HCT116 (cell line): ENCODE measurements around the gene PRRX1. TPM values are rescaled to one million over a fixed set of nuclear protein-coding genes. Genes with fewer than 3 reads are reported as not detected.

Experiments
- ATAC-seq: fragments of 200-7000 bp; cut with Tn5 transposase; 2 replicates; pipeline ENCODE4 v1.9.1; 2020; ENCODE audit warnings: mild to moderate bottlenecking, moderate library complexity
- BruUV-seq: library from RNA; stranded (reverse); fragments of 400-500 nt; replicated peaks from 2 replicates; lab custom pipeline; 2021; lab: Mats Ljungman, UMichigan
- CTCF ChIA-PET: fragments of 300-600 bp; sonication (Branson Sonifier 250); formaldehyde crosslinking; loops from one replicate; lab custom pipeline; 2021; ENCODE audit warnings: antibody characterized with exemption; lab: Charles Lee
- POLR2A ChIA-PET: fragments of 300-600, 350-600 bp; sonication (Branson Sonifier 250); formaldehyde crosslinking; loops from one replicate; lab custom pipeline; 2021; ENCODE audit warnings: antibody characterized with exemption; lab: Charles Lee
- RAD21 ChIA-PET, 2 experiments: fragments of 300-600 bp; sonication (Branson Sonifier 250); formaldehyde crosslinking; loops; one replicate each; lab custom pipeline; 2023; ENCODE audit warnings: low total read pairs in 2 of 2; ENCODE audit not compliant: uncharacterized antibody in 2 of 2, unreplicated experiment in 2 of 2, low non-redundant PET in 1 of 2; lab: Charles Lee
- DNase-seq: peaks from one replicate; pipeline ENCODE4 v3.0.0-alpha.2; 2010; ENCODE audit warnings: low read depth, low spot score
- H2AFZ ChIP-seq: fragments of 200-600 bp; shearing (Covaris generic), sonication (generic); 2 replicates; pipeline ENCODE4 v1.6.1; 2017; ENCODE audit warnings: low read depth, mixed run types, mixed read lengths, antibody characterized with exemption, low read length; ENCODE audit not compliant: poor library complexity, severe bottlenecking
- H3K27ac ChIP-seq: 2 replicates; pipeline ENCODE4 v1.5.1; 2012; ENCODE audit warnings: low read depth, low read length
- H3K27me3 ChIP-seq: fragments of 200-600 bp; sonication (generic); 2 replicates; pipeline ENCODE4 v1.6.1; 2016; ENCODE audit warnings: mixed run types, low read length, mixed read lengths; ENCODE audit not compliant: insufficient read depth
- H3K36me3 ChIP-seq, 2 experiments: fragments of 200-500 bp in 1 of 2; fragments of 200-600 bp in 1 of 2; sonication (Bioruptor generic) in 1 of 2; sonication (generic) in 1 of 2; 2 replicates each; pipeline versions ENCODE4 v1.5.1 to v1.6.1; 2014 to 2016; ENCODE audit warnings: low read length in 2 of 2, inconsistent platforms in 1 of 2, mixed read lengths in 1 of 2, mixed run types in 1 of 2; ENCODE audit not compliant: insufficient read depth in 2 of 2, control insufficient read depth in 1 of 2
- H3K4me1 ChIP-seq, 2 experiments: fragments of 200-600 bp in 1 of 2; sonication (generic) in 1 of 2; 2 replicates each; pipeline versions ENCODE4 v1.5.1 to v1.6.1; 2012 to 2017; ENCODE audit warnings: low read length in 2 of 2, inconsistent platforms in 1 of 2, mild to moderate bottlenecking in 1 of 2, mixed read lengths in 1 of 2, mixed run types in 1 of 2, moderate library complexity in 1 of 2; ENCODE audit not compliant: insufficient read depth in 2 of 2, control insufficient read depth in 1 of 2
- H3K4me2 ChIP-seq: fragments of 200-600 bp; sonication (generic); 2 replicates; pipeline ENCODE4 v1.6.1; 2017; ENCODE audit warnings: mixed run types, low read length, mixed read lengths
- H3K4me3 ChIP-seq, 2 experiments: fragments of 200-600 bp in 1 of 2; sonication (generic) in 1 of 2; replicated peaks in 1 of 2; 2 replicates each; pipeline ENCODE4 v1.5.1; 2011 to 2016; ENCODE audit warnings: low read length in 2 of 2, control low read depth in 1 of 2, low read depth in 1 of 2, mild to moderate bottlenecking in 1 of 2, mixed read lengths in 1 of 2, mixed run types in 1 of 2
- H3K79me2 ChIP-seq: fragments of 200-600 bp; sonication (generic); 2 replicates; pipeline ENCODE4 v1.6.1; 2017; ENCODE audit warnings: mild to moderate bottlenecking, mixed run types, low read length, moderate library complexity, mixed read lengths; ENCODE audit not compliant: insufficient read depth
- H3K9ac ChIP-seq: fragments of 200-600 bp; sonication (generic); 2 replicates; pipeline ENCODE4 v1.6.1; 2016; ENCODE audit warnings: low read length, mixed read lengths
- H3K9me2 ChIP-seq: fragments of 200-600 bp; sonication (generic), shearing (Covaris generic); 2 replicates; pipeline ENCODE4 v1.6.1; 2017; ENCODE audit warnings: mixed run types, mild to moderate bottlenecking, moderate library complexity; ENCODE audit not compliant: insufficient read depth
- H3K9me3 ChIP-seq, 2 experiments: fragments of 200-500 bp in 1 of 2; fragments of 200-600 bp in 1 of 2; sonication (Bioruptor generic) in 1 of 2; sonication (generic) in 1 of 2; 2 replicates each; pipeline ENCODE4 v1.6.1; 2014 to 2017; ENCODE audit warnings: low read length in 2 of 2, mixed read lengths in 2 of 2, inconsistent platforms in 1 of 2, low read depth in 1 of 2, mild to moderate bottlenecking in 1 of 2, mixed run types in 1 of 2, moderate library complexity in 1 of 2; ENCODE audit not compliant: control insufficient read depth in 1 of 2, insufficient read depth in 1 of 2
- H4K20me1 ChIP-seq: fragments of 200-600 bp; sonication (generic), shearing (Covaris generic); 2 replicates; pipeline ENCODE4 v1.6.1; 2017; ENCODE audit warnings: mixed run types, mild to moderate bottlenecking, moderate library complexity; ENCODE audit not compliant: insufficient read depth
- CBX3 ChIP-seq: IDR thresholded peaks from 2 replicates; pipeline ENCODE4 v1.6.1; 2012; ENCODE audit warnings: low read depth
- CEBPB ChIP-seq: IDR thresholded peaks from 2 replicates; pipeline ENCODE4 v1.6.1; 2012; ENCODE audit warnings: low read depth
- CTCF ChIP-seq, 3 experiments: fragments of 200-600 bp in 1 of 3; sonication (generic) in 1 of 3; IDR thresholded peaks in 2 of 3; conservative IDR thresholded peaks in 1 of 3; 2 replicates each; pipeline ENCODE4 v1.5.1; 2012 to 2017; ENCODE audit warnings: low read depth in 2 of 3, low read length in 2 of 3, antibody characterized with exemption in 1 of 3, borderline replicate concordance in 1 of 3, control low read depth in 1 of 3, mild to moderate bottlenecking in 1 of 3, mixed read lengths in 1 of 3, mixed run types in 1 of 3, moderate library complexity in 1 of 3; ENCODE audit not compliant: insufficient read depth in 1 of 3
- EGR1 ChIP-seq: IDR thresholded peaks from 2 replicates; pipeline ENCODE4 v1.6.1; 2012; ENCODE audit warnings: low read depth
- ELF1 ChIP-seq: IDR thresholded peaks from 2 replicates; pipeline ENCODE4 v1.6.1; 2012; ENCODE audit warnings: low read depth, borderline replicate concordance
- EZH2phosphoT487 ChIP-seq: fragments of 200-600 bp; IDR thresholded peaks from 2 replicates; pipeline ENCODE4 v1.6.1; 2018; ENCODE audit warnings: antibody characterized with exemption, borderline replicate concordance
- FOSL1 ChIP-seq: IDR thresholded peaks from 2 replicates; pipeline ENCODE4 v1.6.1; 2012; ENCODE audit warnings: low read depth
- MAX ChIP-seq: IDR thresholded peaks from 2 replicates; pipeline ENCODE4 v1.6.1; 2012
- POLR2A ChIP-seq: IDR thresholded peaks from 2 replicates; pipeline ENCODE4 v1.7.0; 2011; ENCODE audit warnings: borderline replicate concordance; ENCODE audit not compliant: insufficient read depth, insufficient read length; ENCODE audit errors: extremely low read depth
- RAD21 ChIP-seq: IDR thresholded peaks from 2 replicates; pipeline ENCODE4 v1.6.1; 2012; ENCODE audit warnings: low read depth, mild to moderate bottlenecking
- SIN3A ChIP-seq: IDR thresholded peaks from 2 replicates; pipeline ENCODE4 v1.6.1; 2012; ENCODE audit warnings: low read depth
- ZFX ChIP-seq: fragments of 450-650 bp; IDR thresholded peaks from 2 replicates; pipeline ENCODE4 v1.6.1; 2017
- ZNF274 ChIP-seq: fragments of 200-500 bp; sonication (Bioruptor generic); IDR thresholded peaks from 2 replicates; pipeline ENCODE4 v1.6.1; 2014; ENCODE audit warnings: mild to moderate bottlenecking, low read depth, low read length, inconsistent platforms
- intact Hi-C: fragments of 100-400 bp; cut with micrococcal nuclease; formaldehyde crosslinking; loops from 2 replicates; pipeline ENCODE4 v1.10.0; 2022
- total RNA-seq: library from RNA; stranded (reverse); gene quantifications from one replicate; pipeline ENCODE4 v1.2.1, GENCODE V29; 2021; ENCODE audit not compliant: unreplicated experiment

Gene PRRX1
- total RNA-seq, 1 experiment from 2014 or later: 0.37 TPM

- DNase-seq: no peak
- CTCF ChIA-PET: interaction anchor here (0.8 kb wide), 1 partner anchor 544 kb away, joined by 3 read pairs; the partner anchor contains the start of gene FMO4
- Histone ChIP-seq H3K9me2 (no peaks in the 10 kb centered on the region), H4K20me1 (no peaks in the 10 kb centered on the region), H3K27me3 (no peaks in the 10 kb centered on the region), H3K9ac (no peak overlapping the region), H3K79me2 (no peaks in the 10 kb centered on the region), H2AFZ (no peak overlapping the region), H3K9me3 (no peaks in the 10 kb centered on the region), H3K4me2 (no peak overlapping the region), H3K4me1 (no peaks in the 10 kb centered on the region)
- RAD21 ChIA-PET: no interaction called here
- intact Hi-C loops: no loop called here
- POLR2A ChIA-PET: no interaction called here
- no peak for ATAC-seq
- TF ChIP-seq MAX (no peak), POLR2A (no peak), FOSL1 (no peak), CEBPB (no peak), CBX3 (no peak), EZH2phosphoT487 (no peak), EGR1 (no peak), CTCF (IDR thresholded peaks at IDR 0.05 in 2 of 3, conservative IDR thresholded peaks at IDR 0.05 in 1 of 3; ENCODE audit: borderline replicate concordance in 1 of 3, insufficient read depth in 1 of 3, low read depth in 2 of 3, low read length in 2 of 3) (no peak), ZNF274 (no peak), RAD21 (no peak), SIN3A (no peak), ZFX (no peak), ELF1 (no peak)
- TF ChIP-seq, all 23 proteins: peak for 0
- H3K36me3 ChIP-seq: no peaks in the 10 kb centered on the region
- no peak overlapping the region for H3K27ac ChIP-seq
- no peak overlapping the region for H3K4me3 ChIP-seq
- BruUV-seq: no TSS peak
These were observed 105.8 kb downstream of the PRRX1 start for GRCh38 chr1:170769691-170770090.
